GM18861 (cell line): ENCODE data around the gene PTPN6.

Experiments used
- ATAC-seq: cut with Tn5 transposase; IDR thresholded peaks from one replicate; pipeline ENCODE4 v1.9.1; 2021; ENCODE audit not compliant: unreplicated experiment

Gene PTPN6

GRCh38 chr12:7001921-7002591 is 50.9 kb downstream of the PTPN6 start:
- no peak for ATAC-seq

- ATAC-seq = no peak
Measured at GRCh38 chr12:7004287-7004803, 53.2 kb downstream of the PTPN6 start.

- no peak for ATAC-seq
Measured at GRCh38 chr12:7004840-7005239, 53.7 kb downstream of the PTPN6 start.

- no peak for ATAC-seq
Measured at GRCh38 chr12:7005311-7005710, 54.2 kb downstream of the PTPN6 start.

GRCh38 chr12:7006639-7007038 is 55.5 kb downstream of the PTPN6 start:
- no peak for ATAC-seq

GRCh38 chr12:7008864-7009263 is 57.7 kb downstream of the PTPN6 start:
- ATAC-seq = no peak

GRCh38 chr12:7009512-7009911 is 58.4 kb downstream of the PTPN6 start:
- ATAC-seq = no peak
